Erythroblast (primary cell): ENCODE data around the gene SORL1.

Source experiments
- GATA1 ChIP-seq: IDR thresholded peaks from 2 replicates; pipeline ENCODE4 v1.6.1; 2011; ENCODE audit warnings: low read depth, mild to moderate bottlenecking, control low read depth, low read length, moderate library complexity
- POLR2A ChIP-seq: IDR thresholded peaks from 2 replicates; pipeline ENCODE4 v1.6.1; 2011; ENCODE audit warnings: mild to moderate bottlenecking, low read length

DNA sequence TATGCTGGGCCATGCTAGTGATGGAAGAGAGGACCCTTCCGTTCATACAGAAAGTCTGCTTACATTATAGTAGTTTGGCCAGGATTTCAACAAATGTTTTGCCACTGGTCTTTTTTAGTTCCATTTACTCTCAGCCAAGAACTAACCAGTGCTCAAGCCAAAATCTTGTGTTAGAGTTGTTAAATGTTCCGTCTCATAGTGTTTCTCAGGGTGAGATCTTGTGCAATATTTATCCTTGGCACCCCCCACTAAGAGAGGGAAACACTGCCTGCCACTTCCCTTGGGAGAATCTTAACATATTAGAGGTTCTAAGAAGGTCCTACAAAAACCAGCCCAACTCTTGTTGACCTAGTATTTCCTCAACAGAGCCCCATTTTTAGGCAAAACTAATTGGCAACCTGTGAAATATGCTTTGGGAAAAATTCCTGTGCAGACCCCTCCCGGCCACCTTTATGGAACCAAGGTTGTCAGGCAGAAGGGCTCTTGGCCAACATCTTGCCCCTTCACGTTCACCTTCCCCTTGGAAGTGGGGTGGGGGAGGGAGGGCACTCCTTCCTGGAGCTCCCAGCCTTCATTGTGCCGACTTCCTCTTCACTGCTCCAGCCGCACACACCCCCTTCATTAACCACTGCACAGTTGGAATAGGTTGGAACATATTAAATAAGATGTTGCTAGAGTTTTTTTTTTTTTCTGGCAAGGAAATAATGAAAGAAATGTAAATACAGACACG, 173.8 kb downstream of the SORL1 start:
- TF ChIP-seq POLR2A = no peak
- TF ChIP-seq GATA1 = no peak
